GM21528 (cell line): ENCODE results near the gene WDR27.

Source experiments
- ATAC-seq: cut with Tn5 transposase; IDR thresholded peaks from one replicate; pipeline ENCODE4 v1.9.1; 2021; ENCODE audit warnings: mild to moderate bottlenecking, moderate library complexity; ENCODE audit not compliant: unreplicated experiment, low FRiP score

The WDR27 gene

DNA sequence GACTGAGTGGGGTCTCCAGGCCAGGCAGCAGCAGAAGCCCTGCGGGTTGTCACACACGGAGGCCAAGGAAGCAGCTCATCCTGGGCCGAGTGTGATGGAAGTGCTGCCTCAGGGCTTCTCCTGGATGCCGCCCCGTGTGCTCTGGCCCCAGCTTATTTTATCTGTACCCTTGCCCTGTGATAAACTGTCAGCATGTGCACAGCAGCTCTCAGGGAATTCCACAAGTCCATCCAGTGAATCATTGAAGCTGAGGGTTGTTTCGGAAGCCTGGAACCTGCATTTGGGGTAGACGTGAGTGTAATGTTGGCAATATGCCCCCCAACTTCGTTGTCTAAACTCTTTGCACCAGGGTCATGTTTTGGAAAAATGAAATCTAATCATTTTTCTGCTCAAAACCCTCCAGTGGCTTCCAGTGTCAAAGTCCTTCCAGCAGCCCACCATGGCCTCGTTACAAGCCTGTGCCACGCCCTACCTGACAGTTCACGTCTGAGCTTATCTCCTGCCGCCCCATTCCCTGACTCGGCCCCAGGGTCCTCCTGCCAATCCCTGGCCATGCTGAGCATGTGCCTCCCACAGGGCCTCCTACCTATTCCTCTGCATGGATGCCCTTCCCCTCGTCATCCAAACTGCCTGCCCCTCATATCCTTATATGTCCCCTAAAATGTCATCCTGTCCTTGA, 280.1 kb downstream of the WDR27 start:
- ATAC-seq: no peak

DNA sequence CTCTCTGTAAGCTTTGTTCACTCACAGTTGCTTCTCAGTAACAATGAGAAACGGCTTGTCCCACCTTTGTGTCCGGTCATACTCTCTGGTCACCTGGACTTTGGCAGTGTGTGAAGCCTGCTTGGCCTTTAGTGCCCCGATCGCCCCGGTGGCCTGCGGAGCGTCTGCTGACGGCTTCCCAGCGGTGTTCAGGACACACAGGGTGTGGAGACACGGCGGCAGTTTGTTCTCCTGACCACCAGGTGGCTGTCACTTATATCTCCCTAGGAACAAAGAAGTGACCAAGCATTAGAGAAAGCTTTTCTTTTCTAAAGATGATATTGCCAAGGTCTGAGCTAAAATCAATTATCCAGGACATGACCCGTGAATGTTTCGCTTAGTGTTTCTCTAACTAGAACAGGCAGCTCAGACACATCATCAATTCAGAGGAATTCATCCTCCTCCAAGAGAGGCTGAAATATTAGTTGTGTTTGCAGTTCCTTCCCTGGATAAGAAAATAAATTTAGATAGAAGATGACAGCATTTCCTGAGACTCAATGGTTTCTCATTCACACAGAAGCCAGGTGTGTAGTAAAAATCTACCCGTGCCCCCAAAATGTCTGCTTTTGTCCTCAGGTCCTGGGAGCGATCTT, 280.8 kb downstream of the WDR27 start:
- ATAC-seq: no peak

DNA sequence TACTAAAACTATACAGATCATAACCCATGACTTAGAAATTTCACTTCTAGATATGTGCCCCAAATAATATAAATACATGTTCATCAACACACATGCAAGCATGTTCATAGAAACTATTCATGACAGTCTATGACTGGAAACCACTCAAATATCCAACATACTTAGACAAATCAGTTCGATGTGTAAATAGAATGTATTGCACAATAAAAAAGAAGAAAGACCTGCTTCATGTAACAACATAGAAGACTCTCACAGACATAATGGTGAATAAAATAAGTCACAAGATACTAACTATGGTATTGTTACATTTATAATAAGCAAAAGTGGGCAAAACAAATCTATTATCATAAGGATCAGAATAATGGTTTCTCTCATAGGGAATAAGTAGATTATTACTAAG, 284.7 kb downstream of the WDR27 start:
- no peak for ATAC-seq

DNA sequence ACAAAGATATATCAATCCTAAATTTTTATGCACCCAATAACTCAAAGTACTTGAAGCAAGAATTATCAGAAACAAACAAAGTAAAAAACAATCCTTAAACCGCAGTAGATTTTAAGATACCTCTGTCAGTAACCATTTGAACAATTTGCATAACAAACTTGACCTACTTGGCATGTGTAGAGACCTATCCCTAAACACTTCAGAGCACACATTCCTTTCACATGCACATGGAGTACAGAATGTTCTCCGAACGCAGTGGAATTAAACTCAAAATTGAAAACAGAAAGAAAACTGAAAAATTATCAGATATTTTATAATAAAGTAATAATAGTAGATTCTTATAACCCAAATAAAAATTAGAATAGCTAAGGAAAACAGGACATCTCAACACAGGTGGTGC, 285.6 kb downstream of the WDR27 start:
- ATAC-seq: no peak

DNA sequence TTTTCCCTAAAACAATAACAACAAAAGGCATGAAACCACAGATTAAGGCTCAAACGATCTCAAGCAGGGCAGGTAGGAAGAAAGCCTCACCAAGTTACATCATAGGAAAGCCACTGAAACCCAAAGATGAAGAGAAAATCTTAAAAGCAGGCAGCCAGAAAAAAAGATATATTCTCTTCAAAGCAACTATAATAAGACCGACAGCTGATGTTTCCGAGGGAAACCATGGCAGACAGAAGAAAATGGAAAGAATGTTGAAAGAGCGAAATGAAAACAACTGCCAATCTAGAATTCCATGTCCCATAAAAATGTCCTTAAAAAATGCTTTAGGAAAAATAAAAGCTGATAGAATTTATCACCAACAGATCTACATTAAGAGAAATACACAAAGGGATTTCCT, 286.6 kb downstream of the WDR27 start:
- ATAC-seq: no peak

DNA sequence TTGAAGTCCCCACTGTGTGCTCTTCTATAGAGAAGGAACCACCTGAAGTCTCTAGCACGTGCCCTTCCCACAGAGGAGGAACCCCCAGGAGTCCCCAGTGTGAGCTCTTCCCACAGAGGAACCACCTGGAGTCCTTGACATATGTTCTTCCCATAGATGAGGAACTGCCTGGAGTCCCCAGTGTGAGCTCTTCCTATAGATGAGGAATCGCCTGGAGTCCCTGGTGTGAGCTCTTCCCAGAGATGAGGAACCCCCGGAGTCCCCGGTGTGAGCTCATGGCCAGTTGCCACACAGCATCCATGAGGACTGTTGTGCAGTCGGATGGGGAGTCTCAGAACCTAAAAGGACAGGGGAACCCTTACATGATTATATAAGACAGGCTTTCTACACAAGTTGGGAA, 290.1 kb downstream of the WDR27 start:
- ATAC-seq: no peak

DNA sequence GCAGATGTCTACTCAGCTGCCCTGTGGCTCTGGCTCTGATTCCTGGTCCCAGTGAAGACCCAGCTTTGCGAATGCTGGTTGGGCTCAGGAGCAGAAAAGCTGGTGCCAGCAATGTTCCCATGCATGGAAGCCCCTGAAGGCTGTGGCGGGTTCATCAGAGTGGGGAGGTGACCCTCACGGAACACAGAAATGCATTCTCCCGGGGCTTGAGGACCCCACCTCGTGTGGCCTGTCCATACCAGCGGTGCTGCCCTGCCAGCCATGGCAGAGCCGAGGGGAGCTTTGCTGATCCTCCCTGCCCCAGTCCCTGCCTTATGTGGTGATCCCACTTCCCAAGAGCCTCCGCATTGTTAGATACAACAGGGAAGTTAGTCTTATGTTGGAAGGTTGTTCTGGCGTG, 290.5 kb downstream of the WDR27 start:
- ATAC-seq: no peak

DNA sequence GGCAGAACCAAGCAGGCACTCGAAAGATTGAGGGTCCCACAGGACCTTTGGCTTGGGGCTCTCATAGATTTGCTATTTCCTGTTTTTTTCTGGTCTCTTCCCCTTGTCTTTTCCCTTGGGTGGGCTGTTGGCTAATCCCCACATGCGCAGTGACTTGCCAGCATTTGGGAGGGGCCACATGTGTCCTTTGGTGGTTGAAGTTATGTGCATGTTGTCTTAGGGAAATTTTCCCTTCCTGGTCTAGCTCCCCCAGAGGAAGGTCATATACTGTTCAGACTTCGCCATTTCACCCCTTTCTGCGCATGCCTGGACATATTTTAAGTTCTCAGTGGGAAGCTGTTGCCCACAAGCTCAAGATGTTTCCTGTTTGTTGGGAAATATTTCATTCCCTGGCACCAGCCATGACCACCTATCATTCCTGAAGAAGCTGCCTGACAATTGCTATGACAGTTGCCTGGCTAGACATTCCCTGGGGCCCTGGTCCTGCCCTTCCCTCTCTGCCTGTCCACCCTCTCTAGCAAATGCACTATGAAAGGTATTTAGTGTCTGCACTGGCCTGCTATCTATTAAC, 292.0 kb downstream of the WDR27 start:
- no peak for ATAC-seq

DNA sequence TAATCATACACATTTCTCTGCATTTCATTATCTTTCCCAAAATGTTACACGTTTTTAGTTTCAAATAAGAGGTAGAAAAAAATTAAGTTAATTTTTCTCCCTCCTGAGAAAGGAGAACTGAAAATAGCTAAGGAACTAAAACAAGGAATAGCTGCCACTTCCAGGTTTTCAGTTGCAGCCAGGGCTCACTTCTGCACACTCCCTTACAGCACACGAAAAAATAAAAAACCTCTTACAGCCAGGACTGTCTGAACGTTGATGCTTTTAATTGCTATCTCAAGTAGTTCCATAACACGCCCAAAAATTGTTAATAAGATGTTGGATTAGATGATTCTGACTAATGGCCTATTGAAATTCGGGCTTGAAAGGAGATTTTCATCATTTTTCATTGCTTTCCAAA, 294.5 kb downstream of the WDR27 start:
- no peak for ATAC-seq
